Activated naive CD4-positive, alpha-beta T cell treated with anti-CD3 and anti-CD28 coated beads for 36 hours (primary cell): ENCODE results near the gene PRXL2B. TPM values are rescaled to one million over a fixed set of nuclear protein-coding genes. Genes with fewer than 3 reads are reported as not detected.
A peak's percentile ranks its signal among the peaks of the same experiment; 100 is the strongest.
"Not testable (repeated sequence)": the region's sequence is repeated elsewhere in the genome, so short reads cannot be mapped to it uniquely, and the experiment has no call there.

Source experiments
- CTCF ChIA-PET: fragments of 350-600 bp; sonication (Branson Sonifier 250); formaldehyde crosslinking; loops from one replicate; lab custom pipeline; 2021; ENCODE audit warnings: antibody characterized with exemption; lab: Charles Lee
- DNase-seq: peaks from one replicate; pipeline ENCODE4 v3.0.0-alpha.2; 2020
- H3K27ac Mint-ChIP-seq: one replicate; pipeline ENCODE4 v1.8.0; 2021; ENCODE audit warnings: mild to moderate bottlenecking, mixed read lengths
- H3K27me3 Mint-ChIP-seq: one replicate; pipeline ENCODE4 v1.8.0; 2021; ENCODE audit warnings: low read depth, mixed read lengths
- H3K36me3 Mint-ChIP-seq: one replicate; pipeline ENCODE4 v1.8.0; 2021; ENCODE audit warnings: low read depth, mixed read lengths
- H3K4me1 Mint-ChIP-seq: one replicate; pipeline ENCODE4 v1.8.0; 2021; ENCODE audit warnings: low read depth, mixed read lengths
- H3K4me3 Mint-ChIP-seq: one replicate; pipeline ENCODE4 v1.8.0; 2021; ENCODE audit warnings: mild to moderate bottlenecking, moderate library complexity, mixed read lengths
- H3K9me3 Mint-ChIP-seq: one replicate; pipeline ENCODE4 v1.8.0; 2021; ENCODE audit warnings: mixed read lengths
- intact Hi-C: fragments of 100-400 bp; cut with micrococcal nuclease; formaldehyde crosslinking; loops from one replicate; pipeline ENCODE4 v1.15.1; 2023
- total RNA-seq, 2 experiments: library from RNA; stranded (reverse); gene quantifications; one replicate each; pipeline ENCODE4 v1.2.3, GENCODE V29; 2021

PRXL2B gene
- total RNA-seq, 2 experiments from 2014 or later = 21.8 to 22.1 TPM

GRCh38 chr1:2569703-2570102 is 16.9 kb upstream of the PRXL2B start:
- intact Hi-C loops, H3K36me3 Mint-ChIP-seq, H3K4me1 Mint-ChIP-seq, DNase-seq, H3K27me3 Mint-ChIP-seq, CTCF ChIA-PET, H3K27ac Mint-ChIP-seq, H3K4me3 Mint-ChIP-seq: not testable (repeated sequence)
- H3K9me3 Mint-ChIP-seq = peaks cover 17% of the 10 kb centered on the region

- CTCF ChIA-PET = interaction anchor here (0.8 kb wide), 1 partner anchor 9 kb away, joined by 3 read pairs; no protein-coding TSS in a partner anchor
- H3K27me3 Mint-ChIP-seq = no peaks in the 10 kb centered on the region
- H3K9me3 Mint-ChIP-seq = peaks cover 17% of the 10 kb centered on the region
- DNase-seq = no peak
- no peak overlapping the region for H3K27ac Mint-ChIP-seq
- intact Hi-C loops = no loop called here
- H3K36me3 Mint-ChIP-seq = peaks cover 2% of the 10 kb centered on the region
- peaks cover 3% of the 10 kb centered on the region for H3K4me1 Mint-ChIP-seq
- H3K4me3 Mint-ChIP-seq = no peak overlapping the region
Observed at GRCh38 chr1:2570332-2570731, 16.2 kb upstream of the PRXL2B start.

- DNase-seq = no peak
- intact Hi-C loops = no loop called here
- CTCF ChIA-PET = interaction anchor here (0.8 kb wide), 1 partner anchor 10 kb away, joined by 3 read pairs; no protein-coding TSS in a partner anchor
- Mint-ChIP-seq H3K4me1 (peaks cover 8% of the 10 kb centered on the region), H3K36me3 (peaks cover 2% of the 10 kb centered on the region), H3K4me3 (no peak overlapping the region), H3K9me3 (peaks cover 17% of the 10 kb centered on the region), H3K27me3 (no peaks in the 10 kb centered on the region), H3K27ac (no peak overlapping the region)
Observed at GRCh38 chr1:2571348-2571747, 15.2 kb upstream of the PRXL2B start.

- Mint-ChIP-seq H3K4me1 (peaks cover 17% of the 10 kb centered on the region), H3K9me3 (peaks cover 17% of the 10 kb centered on the region), H3K36me3 (peaks cover 2% of the 10 kb centered on the region), H3K27me3 (no peaks in the 10 kb centered on the region), H3K4me3 (no peak overlapping the region), H3K27ac (no peak overlapping the region)
- intact Hi-C loops = no loop called here
- no peak for DNase-seq
- CTCF ChIA-PET = no interaction called here
Observed at GRCh38 chr1:2573250-2573920, 13.2 kb upstream of the PRXL2B start.

GRCh38 chr1:2574350-2574749 is 12.2 kb upstream of the PRXL2B start:
- no peak overlapping the region for H3K27ac Mint-ChIP-seq
- peaks cover 26% of the 10 kb centered on the region for H3K4me1 Mint-ChIP-seq
- DNase-seq = no peak
- peaks cover 4% of the 10 kb centered on the region for H3K36me3 Mint-ChIP-seq
- CTCF ChIA-PET = no interaction called here
- no peak overlapping the region for H3K4me3 Mint-ChIP-seq
- H3K9me3 Mint-ChIP-seq = peaks cover 17% of the 10 kb centered on the region
- intact Hi-C loops = no loop called here
- no peaks in the 10 kb centered on the region for H3K27me3 Mint-ChIP-seq

- Mint-ChIP-seq H3K27ac (peak overlapping the region; percentile 97), H3K27me3 (no peaks in the 10 kb centered on the region), H3K36me3 (peaks cover 4% of the 10 kb centered on the region), H3K9me3 (peaks cover 17% of the 10 kb centered on the region), H3K4me3 (no peak overlapping the region), H3K4me1 (peaks cover 40% of the 10 kb centered on the region)
- CTCF ChIA-PET = interaction anchor here (0.9 to 2.7 kb wide), 2 partner anchors 10 to 14 kb away, joined by 4 to 10 read pairs; no protein-coding TSS in a partner anchor
- intact Hi-C loops = loop anchor here (5.0 kb wide), 1 partner anchor 1326 kb away; the partner anchor contains the start of gene C1orf174
- no peak for DNase-seq
Observed at GRCh38 chr1:2575801-2576663, 10.5 kb upstream of the PRXL2B start.

- Mint-ChIP-seq H3K27ac (peak overlapping the region; percentile 97), H3K9me3 (peaks cover 15% of the 10 kb centered on the region), H3K4me3 (peak overlapping the region; percentile 78), H3K4me1 (peaks cover 56% of the 10 kb centered on the region)
- intact Hi-C loops = loop anchor here (1.0 to 5.0 kb wide), 5 partner anchors 9 to 1325 kb away; partner anchors contain the start of genes C1orf174, PANK4, PRXL2B and TNFRSF14
- H3K27me3 Mint-ChIP-seq, H3K36me3 Mint-ChIP-seq: not testable (repeated sequence)
- CTCF ChIA-PET = interaction anchor here (0.6 to 2.7 kb wide), 4 partner anchors 16 to 1100 kb away, joined by 3 to 10 read pairs (median 6); partner anchors contain the start of gene TNFRSF14
- peak; percentile 77 for DNase-seq
Observed at GRCh38 chr1:2577565-2578075, 9.0 kb upstream of the PRXL2B start.

GRCh38 chr1:2578758-2579118 is 7.8 kb upstream of the PRXL2B start:
- peaks cover 4% of the 10 kb centered on the region for H3K36me3 Mint-ChIP-seq
- H3K27ac Mint-ChIP-seq = peak overlapping the region; percentile 97
- DNase-seq = no peak
- H3K4me3 Mint-ChIP-seq = peak overlapping the region; percentile 78
- peaks cover 6% of the 10 kb centered on the region for H3K9me3 Mint-ChIP-seq
- CTCF ChIA-PET = interaction anchor here (0.9 to 1.5 kb wide), 4 partner anchors 23 to 67 kb away, joined by 3 to 9 read pairs (median 4); partner anchors contain the start of gene TNFRSF14
- intact Hi-C loops = loop anchor here (1.0 to 5.0 kb wide), 5 partner anchors 8 to 1324 kb away; partner anchors contain the start of genes C1orf174, PANK4, PRXL2B and TNFRSF14
- H3K27me3 Mint-ChIP-seq = no peaks in the 10 kb centered on the region
- peaks cover 66% of the 10 kb centered on the region for H3K4me1 Mint-ChIP-seq

GRCh38 chr1:2580691-2581090 is 5.9 kb upstream of the PRXL2B start:
- CTCF ChIA-PET = interaction anchor here (1.1 to 1.3 kb wide), 2 partner anchors 19 to 24 kb away, joined by 4 to 5 read pairs; partner anchors contain the start of gene TNFRSF14
- Mint-ChIP-seq H3K9me3 (no peaks in the 10 kb centered on the region), H3K36me3 (peaks cover 7% of the 10 kb centered on the region), H3K4me1 (peaks cover 77% of the 10 kb centered on the region), H3K27ac (peak overlapping the region; percentile 99), H3K4me3 (peak overlapping the region; percentile 61), H3K27me3 (no peaks in the 10 kb centered on the region)
- intact Hi-C loops = loop anchor here (10.0 kb wide), 1 partner anchor 286 kb away; no protein-coding TSS in a partner anchor
- no peak for DNase-seq

GRCh38 chr1:2582391-2582790 is 4.2 kb upstream of the PRXL2B start:
- peaks cover 7% of the 10 kb centered on the region for H3K36me3 Mint-ChIP-seq
- no peaks in the 10 kb centered on the region for H3K27me3 Mint-ChIP-seq
- CTCF ChIA-PET = interaction anchor here (2.6 kb wide), 1 partner anchor 26 kb away, joined by 11 read pairs; the partner anchor contains the start of gene TNFRSF14
- no peak overlapping the region for H3K4me3 Mint-ChIP-seq
- peak overlapping the region; percentile 99 for H3K27ac Mint-ChIP-seq
- H3K4me1 Mint-ChIP-seq = peaks cover 66% of the 10 kb centered on the region
- intact Hi-C loops = loop anchor here (10.0 kb wide), 1 partner anchor 288 kb away; no protein-coding TSS in a partner anchor
- no peak for DNase-seq
- H3K9me3 Mint-ChIP-seq = no peaks in the 10 kb centered on the region

GRCh38 chr1:2583331-2583791 is 3.2 kb upstream of the PRXL2B start:
- H3K4me1 Mint-ChIP-seq = peaks cover 66% of the 10 kb centered on the region
- peak overlapping the region; percentile 85 for H3K27ac Mint-ChIP-seq
- H3K9me3 Mint-ChIP-seq = no peaks in the 10 kb centered on the region
- intact Hi-C loops = loop anchor here (10.0 kb wide), 1 partner anchor 289 kb away; no protein-coding TSS in a partner anchor
- no peaks in the 10 kb centered on the region for H3K27me3 Mint-ChIP-seq
- peaks cover 7% of the 10 kb centered on the region for H3K36me3 Mint-ChIP-seq
- H3K4me3 Mint-ChIP-seq = peak overlapping the region; percentile 80
- CTCF ChIA-PET = interaction anchor here (1.6 to 3.8 kb wide), 3 partner anchors 22 to 36 kb away, joined by 3 to 24 read pairs (median 11); partner anchors contain the start of gene TNFRSF14
- DNase-seq = peak; percentile 54
